Measurements from ENCODE around the gene ZRANB3.

DNA sequence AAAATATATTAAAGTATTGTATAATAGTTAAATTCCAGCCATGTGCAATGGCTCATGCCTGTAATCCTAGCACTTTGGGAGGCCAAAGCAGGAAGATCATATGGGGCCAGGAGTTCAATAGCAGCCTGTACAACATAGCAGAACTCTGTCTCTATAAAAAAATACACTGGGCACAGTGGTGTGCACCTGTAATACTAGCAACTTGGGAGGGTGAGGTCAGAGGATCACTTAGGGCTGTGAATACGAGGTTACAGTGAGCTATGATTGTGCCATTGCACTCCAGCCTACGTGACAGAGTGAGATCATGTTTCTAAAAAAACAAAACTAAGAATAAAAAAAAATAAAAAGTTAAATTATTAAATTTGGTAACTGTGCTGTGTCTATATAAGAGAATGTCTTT is 36.1 kb downstream of the ZRANB3 start:
- TF ChIP-seq JUNB (IDR thresholded peaks at IDR 0.05) = no peak
- TF ChIP-seq, protein P1, sequence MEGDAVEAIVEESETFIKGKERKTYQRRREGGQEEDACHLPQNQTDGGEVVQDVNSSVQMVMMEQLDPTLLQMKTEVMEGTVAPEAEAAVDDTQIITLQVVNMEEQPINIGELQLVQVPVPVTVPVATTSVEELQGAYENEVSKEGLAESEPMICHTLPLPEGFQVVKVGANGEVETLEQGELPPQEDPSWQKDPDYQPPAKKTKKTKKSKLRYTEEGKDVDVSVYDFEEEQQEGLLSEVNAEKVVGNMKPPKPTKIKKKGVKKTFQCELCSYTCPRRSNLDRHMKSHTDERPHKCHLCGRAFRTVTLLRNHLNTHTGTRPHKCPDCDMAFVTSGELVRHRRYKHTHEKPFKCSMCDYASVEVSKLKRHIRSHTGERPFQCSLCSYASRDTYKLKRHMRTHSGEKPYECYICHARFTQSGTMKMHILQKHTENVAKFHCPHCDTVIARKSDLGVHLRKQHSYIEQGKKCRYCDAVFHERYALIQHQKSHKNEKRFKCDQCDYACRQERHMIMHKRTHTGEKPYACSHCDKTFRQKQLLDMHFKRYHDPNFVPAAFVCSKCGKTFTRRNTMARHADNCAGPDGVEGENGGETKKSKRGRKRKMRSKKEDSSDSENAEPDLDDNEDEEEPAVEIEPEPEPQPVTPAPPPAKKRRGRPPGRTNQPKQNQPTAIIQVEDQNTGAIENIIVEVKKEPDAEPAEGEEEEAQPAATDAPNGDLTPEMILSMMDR (IDR thresholded peaks at IDR 0.05 in 2 of 3, conservative IDR thresholded peaks at IDR 0.05 in 1 of 3; ENCODE audit: control insufficient read depth in 2 of 3, extremely low read depth in 1 of 3, insufficient read depth in 1 of 3, low read depth in 3 of 3, low read length in 3 of 3) = no peak
- TF ChIP-seq BACH1 (IDR thresholded peaks at IDR 0.05; ENCODE audit: borderline replicate concordance) = no peak
- TF ChIP-seq EP300 (IDR thresholded peaks at IDR 0.05; ENCODE audit: borderline replicate concordance in 1 of 2, control insufficient read depth in 1 of 2, low read depth in 2 of 2, low read length in 2 of 2) = no peak
- TF ChIP-seq, protein P2, sequence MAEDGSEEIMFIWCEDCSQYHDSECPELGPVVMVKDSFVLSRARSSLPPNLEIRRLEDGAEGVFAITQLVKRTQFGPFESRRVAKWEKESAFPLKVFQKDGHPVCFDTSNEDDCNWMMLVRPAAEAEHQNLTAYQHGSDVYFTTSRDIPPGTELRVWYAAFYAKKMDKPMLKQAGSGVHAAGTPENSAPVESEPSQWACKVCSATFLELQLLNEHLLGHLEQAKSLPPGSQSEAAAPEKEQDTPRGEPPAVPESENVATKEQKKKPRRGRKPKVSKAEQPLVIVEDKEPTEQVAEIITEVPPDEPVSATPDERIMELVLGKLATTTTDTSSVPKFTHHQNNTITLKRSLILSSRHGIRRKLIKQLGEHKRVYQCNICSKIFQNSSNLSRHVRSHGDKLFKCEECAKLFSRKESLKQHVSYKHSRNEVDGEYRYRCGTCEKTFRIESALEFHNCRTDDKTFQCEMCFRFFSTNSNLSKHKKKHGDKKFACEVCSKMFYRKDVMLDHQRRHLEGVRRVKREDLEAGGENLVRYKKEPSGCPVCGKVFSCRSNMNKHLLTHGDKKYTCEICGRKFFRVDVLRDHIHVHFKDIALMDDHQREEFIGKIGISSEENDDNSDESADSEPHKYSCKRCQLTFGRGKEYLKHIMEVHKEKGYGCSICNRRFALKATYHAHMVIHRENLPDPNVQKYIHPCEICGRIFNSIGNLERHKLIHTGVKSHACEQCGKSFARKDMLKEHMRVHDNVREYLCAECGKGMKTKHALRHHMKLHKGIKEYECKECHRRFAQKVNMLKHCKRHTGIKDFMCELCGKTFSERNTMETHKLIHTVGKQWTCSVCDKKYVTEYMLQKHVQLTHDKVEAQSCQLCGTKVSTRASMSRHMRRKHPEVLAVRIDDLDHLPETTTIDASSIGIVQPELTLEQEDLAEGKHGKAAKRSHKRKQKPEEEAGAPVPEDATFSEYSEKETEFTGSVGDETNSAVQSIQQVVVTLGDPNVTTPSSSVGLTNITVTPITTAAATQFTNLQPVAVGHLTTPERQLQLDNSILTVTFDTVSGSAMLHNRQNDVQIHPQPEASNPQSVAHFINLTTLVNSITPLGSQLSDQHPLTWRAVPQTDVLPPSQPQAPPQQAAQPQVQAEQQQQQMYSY (CRISPR knock-in tag; IDR thresholded peaks at IDR 0.05) = no peak
- no peak for TF ChIP-seq RAD21 (IDR thresholded peaks at IDR 0.05; ENCODE audit: insufficient read depth, low read depth, low read length)
- no peak for TF ChIP-seq NFYA (IDR thresholded peaks at IDR 0.05; ENCODE audit: borderline replicate concordance, low read depth, low read length)

Data from GM12878 (cell line).